K562 (cell line): ENCODE data around the gene NSUN6. TPM values are rescaled to one million over a fixed set of nuclear protein-coding genes. Genes with fewer than 3 reads are reported as not detected.
A peak's percentile ranks its signal among the peaks of the same experiment; 100 is the strongest.

Experiments used
- CBX5 ChIP-seq: IDR thresholded peaks from 2 replicates; pipeline ENCODE4 v1.6.1; 2014; ENCODE audit warnings: low read depth, borderline replicate concordance
- CEBPZ ChIP-seq: fragments of 150-350 bp; IDR thresholded peaks from 2 replicates; pipeline ENCODE4 v1.6.1; 2014; ENCODE audit warnings: low read depth, mild to moderate bottlenecking, low read length, borderline replicate concordance
- ERF ChIP-seq: fragments of 450-650 bp; formaldehyde crosslinking; IDR thresholded peaks from 2 replicates; pipeline ENCODE4 v1.4.0; 2020; ENCODE audit warnings: mild to moderate bottlenecking, mixed read lengths
- FOS ChIP-seq: IDR thresholded peaks from 3 replicates; pipeline ENCODE4 v1.6.1; 2011; ENCODE audit not compliant: insufficient read length; ENCODE audit errors: extremely low read depth
- HLTF ChIP-seq: fragments of 450-650 bp; IDR thresholded peaks from 2 replicates; pipeline ENCODE4 v1.6.1; 2016
- KAT8 ChIP-seq: fragments of 450-650 bp; IDR thresholded peaks from 2 replicates; pipeline ENCODE4 v1.6.1; 2016; ENCODE audit warnings: low read depth, mild to moderate bottlenecking
- L3MBTL2 ChIP-seq: fragments of 450-650 bp; IDR thresholded peaks from 2 replicates; pipeline ENCODE4 v1.6.1; 2016; ENCODE audit warnings: mild to moderate bottlenecking, moderate library complexity
- PHB ChIP-seq: fragments of 250-450 bp; sonication (Bioruptor Pico); IDR thresholded peaks from 2 replicates; pipeline ENCODE4 v1.5.0; 2021
- RBM17 ChIP-seq: fragments of 200-400 bp; formaldehyde crosslinking; IDR thresholded peaks from 2 replicates; pipeline ENCODE4 v1.6.1; 2017; ENCODE audit warnings: low read depth, mild to moderate bottlenecking, low read length, borderline replicate concordance
- RFX5 ChIP-seq: IDR thresholded peaks from 2 replicates; pipeline ENCODE4 v1.6.1; 2011; ENCODE audit warnings: low read depth, mild to moderate bottlenecking, improper control_type of control experiment, low read length
- RNF2 ChIP-seq: sonication (generic); IDR thresholded peaks from 2 replicates; pipeline ENCODE4 v1.6.1; 2016
- TAL1 ChIP-seq: fragments of 450-650 bp; IDR thresholded peaks from 2 replicates; pipeline ENCODE4 v1.6.1; 2016; ENCODE audit warnings: mild to moderate bottlenecking
- TCFL5 ChIP-seq: fragments of 250-450 bp; sonication (Bioruptor Pico); conservative IDR thresholded peaks from 2 replicates; pipeline ENCODE4 v1.6.1; 2021; ENCODE audit warnings: mild to moderate bottlenecking, moderate library complexity, matching md5 sums
- U2AF1 ChIP-seq: fragments of 200-400 bp; formaldehyde crosslinking; optimal IDR thresholded peaks from 2 replicates; pipeline ENCODE3; 2017; ENCODE audit warnings: mild to moderate bottlenecking, low read depth, low read length, moderate library complexity
- ZBTB2 ChIP-seq: fragments of 450-650 bp; IDR thresholded peaks from 2 replicates; pipeline ENCODE4 v1.6.1; 2016; ENCODE audit warnings: antibody characterized with exemption
- ZKSCAN3 ChIP-seq: fragments of 250-450 bp; sonication (Bioruptor Pico); IDR thresholded peaks from 2 replicates; pipeline ENCODE4 v1.4.0; 2020
- ZNF143 ChIP-seq: sonication (generic); formaldehyde crosslinking; IDR thresholded peaks from 2 replicates; pipeline ENCODE4 v1.9.0; 2022; ENCODE audit warnings: mild to moderate bottlenecking, missing genetic modification reagents
- ZNF395 ChIP-seq: fragments of 200-800 bp; sonication (Bioruptor generic); IDR thresholded peaks from 2 replicates; pipeline ENCODE4 v1.6.1; 2017; ENCODE audit warnings: missing genetic modification characterization, missing compliant biosample characterization
- ZNF551 ChIP-seq: fragments of 250-450 bp; sonication (Bioruptor Pico); IDR thresholded peaks from 2 replicates; pipeline ENCODE4 v1.5.0; 2021; ENCODE audit warnings: mild to moderate bottlenecking, moderate library complexity
- ZSCAN29 ChIP-seq: fragments of 450-650 bp; IDR thresholded peaks from 2 replicates; pipeline ENCODE4 v1.6.1; 2017
- polyA plus RNA-seq, 8 experiments: library from polyadenylated mRNA; depleted of rRNA in 4 of 8; stranded (reverse) in 5 of 8; unstranded in 3 of 8; fragments of >200 nt; fragmentation: Nextera tagmentation in 2 of 8; fragmentation: Illumina TruSeq in 1 of 8; extraction: Ambion mirVana in 2 of 8; extraction: Trizol in 1 of 8; gene quantifications; 2 replicates each; pipeline versions ENCODE4 v1.2.1 to v1.2.3, GENCODE V29; 2011 to 2014; ENCODE audit warnings: inconsistent platforms in 1 of 8, missing spikeins in 1 of 8
- total RNA-seq, 7 experiments: library from RNA; depleted of rRNA in 6 of 7; stranded (reverse); fragments of >200 nt in 6 of 7; fragmentation: Illumina TruSeq in 2 of 7; extraction: Trizol in 2 of 7; gene quantifications; 2 replicates each; pipeline versions ENCODE4 v1.2.1 to v1.2.3, GENCODE V29; 2011 to 2021; ENCODE audit warnings: low replicate concordance in 1 of 7
- TF ChIP-seq, protein P1 (sequence below): fragments of 200-400 bp; formaldehyde crosslinking; IDR thresholded peaks from 2 replicates; pipeline ENCODE4 v1.6.1; 2017; ENCODE audit warnings: mild to moderate bottlenecking, low read depth, low read length, moderate library complexity

Gene NSUN6
- total and polyA plus RNA-seq, 9 of the 15 experiments (the other 6 are each of a cell fraction or from before 2014, with no cell fraction given) = 12.5 to 33.1 (median 24.2) TPM

GRCh38 chr10:18659125-18659818 lies 7.9 kb upstream of the NSUN6 start, which contains the start of gene ARL5B (continued):
- peak; percentile 17; the same call in 1 of the 2 replicates for TF ChIP-seq L3MBTL2
- no peak for TF ChIP-seq ZNF395 (CRISPR knock-in tag)
- no peak for TF ChIP-seq ERF (CRISPR knock-in tag)
- peak; percentile 72; the same call in 1 of the 2 replicates for TF ChIP-seq ZBTB2
- no peak for TF ChIP-seq TAL1
- no peak for TF ChIP-seq RNF2
- TF ChIP-seq PHB (CRISPR knock-in tag) = no peak
- TF ChIP-seq TCFL5 (CRISPR knock-in tag) = no peak
- TF ChIP-seq ZSCAN29 = no peak
- no peak for TF ChIP-seq HLTF
- no peak for TF ChIP-seq ZNF143 (CRISPR knock-in tag)
- TF ChIP-seq, protein P1, sequence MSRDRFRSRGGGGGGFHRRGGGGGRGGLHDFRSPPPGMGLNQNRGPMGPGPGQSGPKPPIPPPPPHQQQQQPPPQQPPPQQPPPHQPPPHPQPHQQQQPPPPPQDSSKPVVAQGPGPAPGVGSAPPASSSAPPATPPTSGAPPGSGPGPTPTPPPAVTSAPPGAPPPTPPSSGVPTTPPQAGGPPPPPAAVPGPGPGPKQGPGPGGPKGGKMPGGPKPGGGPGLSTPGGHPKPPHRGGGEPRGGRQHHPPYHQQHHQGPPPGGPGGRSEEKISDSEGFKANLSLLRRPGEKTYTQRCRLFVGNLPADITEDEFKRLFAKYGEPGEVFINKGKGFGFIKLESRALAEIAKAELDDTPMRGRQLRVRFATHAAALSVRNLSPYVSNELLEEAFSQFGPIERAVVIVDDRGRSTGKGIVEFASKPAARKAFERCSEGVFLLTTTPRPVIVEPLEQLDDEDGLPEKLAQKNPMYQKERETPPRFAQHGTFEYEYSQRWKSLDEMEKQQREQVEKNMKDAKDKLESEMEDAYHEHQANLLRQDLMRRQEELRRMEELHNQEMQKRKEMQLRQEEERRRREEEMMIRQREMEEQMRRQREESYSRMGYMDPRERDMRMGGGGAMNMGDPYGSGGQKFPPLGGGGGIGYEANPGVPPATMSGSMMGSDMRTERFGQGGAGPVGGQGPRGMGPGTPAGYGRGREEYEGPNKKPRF = no peak
- TF ChIP-seq CEBPZ = no peak
- TF ChIP-seq KAT8 = no peak
- TF ChIP-seq RFX5 = no peak
- no peak for TF ChIP-seq ZNF551 (CRISPR knock-in tag)
- no peak for TF ChIP-seq CBX5
- no peak for TF ChIP-seq RBM17
- no peak for TF ChIP-seq ZKSCAN3 (CRISPR knock-in tag)
- TF ChIP-seq FOS = no peak
- no peak for TF ChIP-seq U2AF1
